H9 (cell line): ENCODE results near the gene TMOD1. TPM values are rescaled to one million over a fixed set of nuclear protein-coding genes. Genes with fewer than 3 reads are reported as not detected.

Experiments used
- DNase-seq: peaks from one replicate; pipeline ENCODE4 v3.0.0-alpha.2; 2017
- H2AFZ ChIP-seq: one replicate; pipeline ENCODE4 v1.6.1; 2013; ENCODE audit warnings: mild to moderate bottlenecking, low read length, control low read depth, moderate library complexity
- H2AK5ac ChIP-seq: 2 replicates; pipeline ENCODE4 v1.6.1; 2013; ENCODE audit warnings: low read length, control low read depth, mixed read lengths; ENCODE audit not compliant: insufficient read length
- H2BK120ac ChIP-seq: one replicate; pipeline ENCODE4 v1.6.1; 2013; ENCODE audit warnings: low read depth, mild to moderate bottlenecking, low read length, control low read depth, inconsistent platforms; ENCODE audit not compliant: poor library complexity, severe bottlenecking
- H2BK12ac ChIP-seq: 2 replicates; pipeline ENCODE4 v1.6.1; 2013; ENCODE audit warnings: low read length, control low read depth, mixed read lengths, low read depth; ENCODE audit not compliant: insufficient read length
- H2BK15ac ChIP-seq: 2 replicates; pipeline ENCODE4 v1.6.1; 2013; ENCODE audit warnings: low read depth, low read length, control low read depth
- H2BK20ac ChIP-seq: one replicate; pipeline ENCODE4 v1.6.1; 2013; ENCODE audit warnings: low read depth, mild to moderate bottlenecking, low read length, control low read depth, inconsistent platforms; ENCODE audit not compliant: poor library complexity, severe bottlenecking
- H2BK5ac ChIP-seq: 2 replicates; pipeline ENCODE4 v1.6.1; 2013; ENCODE audit warnings: low read length, control low read depth, mixed read lengths; ENCODE audit not compliant: insufficient read length
- H3K14ac ChIP-seq: 2 replicates; pipeline ENCODE4 v1.6.1; 2013; ENCODE audit warnings: low read length, control low read depth; ENCODE audit not compliant: insufficient read depth
- H3K18ac ChIP-seq: 2 replicates; pipeline ENCODE4 v1.6.1; 2013; ENCODE audit warnings: low read depth, mild to moderate bottlenecking, mixed read lengths, low read length, control low read depth; ENCODE audit not compliant: insufficient read length
- H3K23ac ChIP-seq: 2 replicates; pipeline ENCODE4 v1.6.1; 2013; ENCODE audit warnings: low read length, control low read depth, mixed read lengths, low read depth; ENCODE audit not compliant: insufficient read length
- H3K23me2 ChIP-seq: 2 replicates; pipeline ENCODE4 v1.6.1; 2013; ENCODE audit warnings: low read depth, mild to moderate bottlenecking, mixed read lengths, low read length, control low read depth; ENCODE audit not compliant: insufficient read length, poor library complexity, severe bottlenecking
- H3K27ac ChIP-seq: 2 replicates; pipeline ENCODE4 v1.5.1; 2013; ENCODE audit warnings: low read length, control low read depth, mixed read lengths, low read depth; ENCODE audit not compliant: insufficient read length
- H3K27me3 ChIP-seq: 2 replicates; pipeline ENCODE4 v1.6.1; 2013; ENCODE audit warnings: low read length, control low read depth, inconsistent platforms; ENCODE audit not compliant: insufficient read depth
- H3K4ac ChIP-seq: 2 replicates; pipeline ENCODE4 v1.6.1; 2013; ENCODE audit warnings: low read depth, mild to moderate bottlenecking, control low read depth, inconsistent platforms, low read length, moderate library complexity
- H3K4me1 ChIP-seq: 2 replicates; pipeline ENCODE4 v1.6.1; 2013; ENCODE audit warnings: low read length, control low read depth, inconsistent platforms; ENCODE audit not compliant: insufficient read depth
- H3K4me2 ChIP-seq: 2 replicates; pipeline ENCODE4 v1.6.1; 2013; ENCODE audit warnings: low read length, control low read depth, mixed read lengths; ENCODE audit not compliant: insufficient read length, insufficient read depth
- H3K56ac ChIP-seq: 2 replicates; pipeline ENCODE4 v1.6.1; 2013; ENCODE audit warnings: low read depth, mild to moderate bottlenecking, mixed read lengths, low read length, control low read depth; ENCODE audit not compliant: insufficient read length
- H3K79me1 ChIP-seq: 2 replicates; pipeline ENCODE4 v1.6.1; 2013; ENCODE audit warnings: low read depth, mild to moderate bottlenecking, moderate library complexity, low read length, control low read depth, inconsistent platforms; ENCODE audit not compliant: insufficient read depth, poor library complexity, severe bottlenecking
- H3K79me2 ChIP-seq: 2 replicates; pipeline ENCODE4 v1.6.1; 2013; ENCODE audit warnings: low read length, control low read depth, inconsistent platforms; ENCODE audit not compliant: insufficient read depth
- H3K9ac ChIP-seq: 2 replicates; pipeline ENCODE4 v1.6.1; 2013; ENCODE audit warnings: low read length, control low read depth, mixed read lengths; ENCODE audit not compliant: insufficient read length; ENCODE audit errors: extremely low read depth
- H3K9me3 ChIP-seq: one replicate; pipeline ENCODE4 v1.6.1; 2013; ENCODE audit warnings: low read depth, low read length, inconsistent platforms; ENCODE audit not compliant: control insufficient read depth
- H3T11ph ChIP-seq: one replicate; pipeline ENCODE4 v1.6.1; 2013; ENCODE audit warnings: mild to moderate bottlenecking, low read length, control low read depth, inconsistent platforms
- H4K20me1 ChIP-seq: one replicate; pipeline ENCODE4 v1.6.1; 2013; ENCODE audit not compliant: control insufficient read depth, insufficient read length, insufficient read depth
- H4K5ac ChIP-seq: 2 replicates; pipeline ENCODE4 v1.6.1; 2013; ENCODE audit warnings: low read depth, mild to moderate bottlenecking, mixed read lengths, low read length, control low read depth; ENCODE audit not compliant: insufficient read length
- H4K8ac ChIP-seq: replicated peaks from 2 replicates; pipeline ENCODE4 v1.6.1; 2013; ENCODE audit warnings: low read length, control low read depth, mixed read lengths, low read depth; ENCODE audit not compliant: insufficient read length
- H4K91ac ChIP-seq: 2 replicates; pipeline ENCODE4 v1.6.1; 2013; ENCODE audit warnings: low read depth, mild to moderate bottlenecking, moderate library complexity, mixed read lengths, low read length, control low read depth; ENCODE audit not compliant: insufficient read length
- H3K27ac Mint-ChIP-seq, 3 experiments: 2 replicates in 2 of 3; 3 replicates in 1 of 3; pipeline ENCODE4 v1.8.0; 2020 to 2021; ENCODE audit warnings: mixed read lengths in 3 of 3, mild to moderate bottlenecking in 1 of 3, moderate library complexity in 1 of 3
- H3K27me3 Mint-ChIP-seq: 2 replicates; pipeline ENCODE4 v1.8.0; 2021; ENCODE audit warnings: low read depth, mild to moderate bottlenecking, moderate library complexity, mixed read lengths
- H3K36me3 Mint-ChIP-seq, 3 experiments: 2 replicates in 2 of 3; 3 replicates in 1 of 3; pipeline ENCODE4 v1.8.0; 2020 to 2021; ENCODE audit warnings: low read depth in 3 of 3, mixed read lengths in 3 of 3; ENCODE audit not compliant: insufficient read depth in 1 of 3
- H3K4me1 Mint-ChIP-seq, 2 experiments: 2 replicates each; pipeline ENCODE4 v1.8.0; 2020; ENCODE audit warnings: mixed read lengths in 2 of 2
- H3K4me3 Mint-ChIP-seq, 2 experiments: 2 replicates in 1 of 2; 3 replicates in 1 of 2; pipeline ENCODE4 v1.8.0; 2020 to 2021; ENCODE audit warnings: mild to moderate bottlenecking in 2 of 2, mixed read lengths in 2 of 2, moderate library complexity in 1 of 2
- H3K9me3 Mint-ChIP-seq, 2 experiments: 2 replicates in 1 of 2; 3 replicates in 1 of 2; pipeline ENCODE4 v1.8.0; 2020; ENCODE audit warnings: mild to moderate bottlenecking in 2 of 2, mixed read lengths in 2 of 2, moderate library complexity in 1 of 2
- CTCF ChIP-seq: fragments of 200-600 bp; sonication (generic); conservative IDR thresholded peaks from 3 replicates; pipeline ENCODE4 v1.8.0; 2021; ENCODE audit warnings: antibody characterized with exemption, mild to moderate bottlenecking
- total RNA-seq: library from RNA; stranded (reverse); gene quantifications from 2 replicates; pipeline ENCODE4 v1.2.1, GENCODE V29; 2021

TMOD1 gene
- total RNA-seq, 1 experiment from 2014 or later, result 0.98 TPM

- Histone ChIP-seq H3K27ac (no peak overlapping the region), H3K56ac (no peak overlapping the region), H3T11ph (no peak overlapping the region), H3K4me2 (no peak overlapping the region), H4K91ac (no peak overlapping the region), H4K8ac (no peak overlapping the region), H3K79me2 (no peaks in the 10 kb centered on the region), H2BK120ac (no peak overlapping the region), H3K27me3 (no peaks in the 10 kb centered on the region), H3K23me2 (no peaks in the 10 kb centered on the region), H4K5ac (no peak overlapping the region), H2BK5ac (no peak overlapping the region), H3K23ac (no peak overlapping the region), H3K4me1 (no peaks in the 10 kb centered on the region), H3K18ac (no peak overlapping the region), H2AFZ (no peak overlapping the region), H4K20me1 (no peaks in the 10 kb centered on the region), H3K79me1 (no peaks in the 10 kb centered on the region), H3K9me3 (no peaks in the 10 kb centered on the region), H2BK12ac (no peak overlapping the region), H2BK20ac (no peak overlapping the region), H3K9ac (no peak overlapping the region), H2AK5ac (no peak overlapping the region), H3K14ac (no peak overlapping the region), H2BK15ac (no peak overlapping the region), H3K4ac (no peak overlapping the region)
- no peak for TF ChIP-seq CTCF
- Mint-ChIP-seq H3K9me3 (no peaks in the 10 kb centered on the region), H3K27ac (no peak overlapping the region), H3K4me1 (peaks cover 7 to 10% of the 10 kb centered on the region in 2 experiments), H3K36me3 (peaks cover 23 to 67% (median 45%) of the 10 kb centered on the region in 3 experiments; a peak in 6 of 7 replicates), H3K27me3 (no peaks in the 10 kb centered on the region), H3K4me3 (no peak overlapping the region)
- DNase-seq, result no peak
Observed at GRCh38 chr9:97645720-97646119, 144.3 kb downstream of the TMOD1 start.
